ENCODE measurements around the gene P2RX5.

The P2RX5 gene

DNA sequence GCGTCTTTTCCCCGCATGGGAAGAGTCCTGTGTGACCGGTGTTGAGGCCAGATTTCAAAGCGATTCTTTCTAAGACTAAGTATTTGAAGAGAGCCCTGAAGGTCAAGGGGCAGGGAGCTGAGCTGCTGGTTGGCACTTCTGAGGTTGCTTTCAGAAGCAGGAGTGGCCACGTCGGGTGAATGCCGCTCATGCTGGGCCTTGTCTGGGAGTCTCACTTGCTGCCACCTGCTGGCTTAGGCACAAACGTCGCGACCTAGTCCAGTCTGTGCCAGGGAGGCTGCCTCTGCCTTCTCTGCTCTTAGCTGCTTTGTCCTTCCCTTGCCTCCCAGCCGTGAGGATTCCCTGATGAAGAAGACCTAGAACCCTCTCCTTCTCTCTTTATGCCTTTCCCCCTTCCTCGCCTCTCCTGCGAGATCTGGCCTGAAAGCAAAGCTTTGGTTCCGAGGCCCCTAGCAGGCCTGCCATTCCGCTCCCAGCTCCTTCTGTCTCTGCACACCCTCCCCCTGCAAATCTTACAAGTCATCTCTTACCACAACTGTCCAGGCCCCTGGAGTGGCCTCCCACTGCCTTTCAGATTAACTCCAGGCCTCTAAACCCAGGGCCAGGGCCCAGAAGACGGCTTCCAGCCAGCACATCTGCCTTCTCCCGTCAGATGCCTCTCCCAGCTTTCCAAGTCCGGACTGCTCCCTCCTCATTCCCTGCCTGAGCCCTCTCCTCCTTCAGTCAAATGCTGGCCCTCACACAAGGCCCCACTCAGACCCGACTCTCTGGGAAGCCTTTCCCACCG is 48.0 kb downstream of the P2RX5 start:
- no peaks in the 10 kb centered on the region for H3K9me3 ChIP-seq (ENCODE audit: low read length)
- peaks cover 13% of the 10 kb centered on the region for H3K4me1 ChIP-seq (ENCODE audit: insufficient read depth, low read length, severe bottlenecking)
- H3K9me2 ChIP-seq (ENCODE audit: low read depth, low read length), result no peaks in the 10 kb centered on the region
- H3K27ac ChIP-seq (ENCODE audit: low read depth, low read length, poor library complexity, severe bottlenecking), result no peak overlapping the region
- peaks cover 7% of the 10 kb centered on the region; the same call in 1 of the 2 replicates for H3K36me3 ChIP-seq (ENCODE audit: insufficient read depth, low read length)
- H3F3A ChIP-seq (ENCODE audit: insufficient read depth, low read length), result no peaks in the 10 kb centered on the region
- no peak overlapping the region for H3K9ac ChIP-seq (ENCODE audit: low read length)
- TF ChIP-seq, protein P1, sequence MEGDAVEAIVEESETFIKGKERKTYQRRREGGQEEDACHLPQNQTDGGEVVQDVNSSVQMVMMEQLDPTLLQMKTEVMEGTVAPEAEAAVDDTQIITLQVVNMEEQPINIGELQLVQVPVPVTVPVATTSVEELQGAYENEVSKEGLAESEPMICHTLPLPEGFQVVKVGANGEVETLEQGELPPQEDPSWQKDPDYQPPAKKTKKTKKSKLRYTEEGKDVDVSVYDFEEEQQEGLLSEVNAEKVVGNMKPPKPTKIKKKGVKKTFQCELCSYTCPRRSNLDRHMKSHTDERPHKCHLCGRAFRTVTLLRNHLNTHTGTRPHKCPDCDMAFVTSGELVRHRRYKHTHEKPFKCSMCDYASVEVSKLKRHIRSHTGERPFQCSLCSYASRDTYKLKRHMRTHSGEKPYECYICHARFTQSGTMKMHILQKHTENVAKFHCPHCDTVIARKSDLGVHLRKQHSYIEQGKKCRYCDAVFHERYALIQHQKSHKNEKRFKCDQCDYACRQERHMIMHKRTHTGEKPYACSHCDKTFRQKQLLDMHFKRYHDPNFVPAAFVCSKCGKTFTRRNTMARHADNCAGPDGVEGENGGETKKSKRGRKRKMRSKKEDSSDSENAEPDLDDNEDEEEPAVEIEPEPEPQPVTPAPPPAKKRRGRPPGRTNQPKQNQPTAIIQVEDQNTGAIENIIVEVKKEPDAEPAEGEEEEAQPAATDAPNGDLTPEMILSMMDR (IDR thresholded peaks at IDR 0.05; ENCODE audit: low read length), result peak; percentile 66
- TF ChIP-seq EZH2 (IDR thresholded peaks at IDR 0.05; ENCODE audit: borderline replicate concordance, low read length), result no peak
- H3K4me2 ChIP-seq (ENCODE audit: low read length), result no peak overlapping the region
- no peaks in the 10 kb centered on the region for H3K79me2 ChIP-seq (ENCODE audit: insufficient read depth, low read length)
- H2AFZ ChIP-seq (ENCODE audit: low read length), result no peak overlapping the region
- no peaks in the 10 kb centered on the region for H3K27me3 ChIP-seq (ENCODE audit: insufficient read depth, low read length)
- no peak overlapping the region for H3K4me3 ChIP-seq (ENCODE audit: low read depth, low read length, poor library complexity, severe bottlenecking)
- H4K20me1 ChIP-seq (ENCODE audit: insufficient read depth, low read length), result no peaks in the 10 kb centered on the region

- H3F3A ChIP-seq (ENCODE audit: insufficient read depth, low read length), result no peaks in the 10 kb centered on the region
- H2AFZ ChIP-seq (ENCODE audit: low read length), result no peak overlapping the region
- no peaks in the 10 kb centered on the region for H3K79me2 ChIP-seq (ENCODE audit: insufficient read depth, low read length)
- TF ChIP-seq EZH2 (IDR thresholded peaks at IDR 0.05; ENCODE audit: borderline replicate concordance, low read length), result no peak
- TF ChIP-seq, protein P1 (IDR thresholded peaks at IDR 0.05; ENCODE audit: low read length), result no peak
- H4K20me1 ChIP-seq (ENCODE audit: insufficient read depth, low read length), result no peaks in the 10 kb centered on the region
- H3K4me1 ChIP-seq (ENCODE audit: insufficient read depth, low read length, severe bottlenecking), result peaks cover 13% of the 10 kb centered on the region
- no peak overlapping the region for H3K9ac ChIP-seq (ENCODE audit: low read length)
- H3K27me3 ChIP-seq (ENCODE audit: insufficient read depth, low read length), result no peaks in the 10 kb centered on the region
- peaks cover 7% of the 10 kb centered on the region; the same call in 1 of the 2 replicates for H3K36me3 ChIP-seq (ENCODE audit: insufficient read depth, low read length)
- H3K9me3 ChIP-seq (ENCODE audit: low read length), result no peaks in the 10 kb centered on the region
- H3K4me3 ChIP-seq (ENCODE audit: low read depth, low read length, poor library complexity, severe bottlenecking), result no peak overlapping the region
- H3K4me2 ChIP-seq (ENCODE audit: low read length), result no peak overlapping the region
- no peaks in the 10 kb centered on the region for H3K9me2 ChIP-seq (ENCODE audit: low read depth, low read length)
- no peak overlapping the region for H3K27ac ChIP-seq (ENCODE audit: low read depth, low read length, poor library complexity, severe bottlenecking)
Observed at GRCh38 chr17:3647251-3647650, 48.7 kb downstream of the P2RX5 start.

GRCh38 chr17:3645310-3645709 is 50.6 kb downstream of the P2RX5 start:
- Histone ChIP-seq H3K9me3 (ENCODE audit: low read length) (no peaks in the 10 kb centered on the region), H3K4me2 (ENCODE audit: low read length) (no peak overlapping the region), H3K9ac (ENCODE audit: low read length) (no peak overlapping the region), H3F3A (ENCODE audit: insufficient read depth, low read length) (no peaks in the 10 kb centered on the region), H3K27me3 (ENCODE audit: insufficient read depth, low read length) (no peaks in the 10 kb centered on the region), H3K4me1 (ENCODE audit: insufficient read depth, low read length, severe bottlenecking) (peaks cover 13% of the 10 kb centered on the region), H3K27ac (ENCODE audit: low read depth, low read length, poor library complexity, severe bottlenecking) (peak overlapping the region; percentile 32), H2AFZ (ENCODE audit: low read length) (no peak overlapping the region), H4K20me1 (ENCODE audit: insufficient read depth, low read length) (no peaks in the 10 kb centered on the region), H3K79me2 (ENCODE audit: insufficient read depth, low read length) (no peaks in the 10 kb centered on the region), H3K9me2 (ENCODE audit: low read depth, low read length) (no peaks in the 10 kb centered on the region), H3K4me3 (ENCODE audit: low read depth, low read length, poor library complexity, severe bottlenecking) (no peak overlapping the region), H3K36me3 (ENCODE audit: insufficient read depth, low read length) (peaks cover 7% of the 10 kb centered on the region; the same call in 1 of the 2 replicates)
- TF ChIP-seq, protein P1 (IDR thresholded peaks at IDR 0.05; ENCODE audit: low read length), result no peak
- no peak for TF ChIP-seq EZH2 (IDR thresholded peaks at IDR 0.05; ENCODE audit: borderline replicate concordance, low read length)
